NCI-H1417 (cell line): ENCODE measurements around the gene ZNF385B.

Source experiments
- DNase-seq, 3 experiments: peaks; one replicate each; lab custom pipeline; 2025; lab: John Stamatoyannopoulos, UW

The ZNF385B gene

DNA sequence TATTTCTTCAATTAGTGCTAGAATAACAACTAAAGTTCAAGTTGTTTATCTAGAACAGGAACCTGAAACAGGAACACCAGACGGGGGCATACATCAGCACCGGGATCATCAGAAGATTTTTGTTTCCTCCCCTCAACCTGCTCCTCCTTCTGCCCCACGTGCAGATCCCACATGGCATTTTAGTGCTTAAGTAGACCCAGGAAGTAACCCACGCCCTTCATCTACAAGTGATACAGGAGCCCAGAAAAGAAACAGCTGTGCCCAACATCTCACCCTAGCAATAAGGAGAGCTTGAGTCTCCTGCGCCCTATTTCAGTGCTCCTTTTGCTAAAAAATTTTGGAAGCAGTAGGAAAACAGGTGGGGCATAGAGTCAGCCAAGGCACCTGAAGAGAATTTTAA lies 5.2 kb downstream of the ZNF385B start:
- no peak for DNase-seq

DNA sequence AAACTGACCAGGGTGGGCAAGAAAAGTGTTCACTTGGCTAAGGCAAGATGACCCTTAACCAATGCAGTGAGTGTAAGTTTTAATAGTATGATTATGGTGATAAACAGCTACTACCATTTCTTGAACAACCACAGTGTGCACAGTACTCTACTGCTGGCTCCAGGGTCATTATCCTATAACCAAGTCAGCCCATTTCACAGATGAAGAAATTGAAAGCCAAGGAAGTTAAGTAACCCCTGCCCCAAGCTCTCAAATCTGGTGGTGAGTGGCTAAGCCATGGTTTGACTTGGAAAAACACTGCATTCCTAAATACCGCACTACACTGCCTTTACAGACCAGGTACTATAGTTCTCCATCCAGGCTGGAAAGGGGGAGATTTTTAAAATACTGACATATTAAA lies 5.7 kb downstream of the ZNF385B start:
- no peak for DNase-seq

DNA sequence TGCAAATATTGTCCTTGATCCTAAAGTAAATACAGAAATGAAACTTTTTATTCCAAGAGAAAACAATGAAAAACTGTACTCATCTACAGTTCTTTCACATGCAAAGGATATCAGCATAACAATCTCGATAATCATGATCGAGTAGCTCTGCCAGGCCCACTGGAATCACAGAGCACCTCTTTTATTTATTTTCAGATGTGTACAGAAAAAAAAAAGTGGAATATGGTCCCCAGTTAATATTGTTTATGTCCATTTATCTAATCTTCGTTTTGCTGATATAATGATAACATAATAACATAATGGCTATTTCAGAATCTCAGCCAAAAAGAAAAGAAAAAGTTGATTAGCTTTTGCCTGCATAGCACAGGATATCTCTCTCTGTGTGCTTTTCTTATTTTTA lies 6.5 kb downstream of the ZNF385B start:
- DNase-seq: no peak

- no peak for DNase-seq
These were observed 8.3 kb downstream of the ZNF385B start for GRCh38 chr2:179853108-179853507.

DNA sequence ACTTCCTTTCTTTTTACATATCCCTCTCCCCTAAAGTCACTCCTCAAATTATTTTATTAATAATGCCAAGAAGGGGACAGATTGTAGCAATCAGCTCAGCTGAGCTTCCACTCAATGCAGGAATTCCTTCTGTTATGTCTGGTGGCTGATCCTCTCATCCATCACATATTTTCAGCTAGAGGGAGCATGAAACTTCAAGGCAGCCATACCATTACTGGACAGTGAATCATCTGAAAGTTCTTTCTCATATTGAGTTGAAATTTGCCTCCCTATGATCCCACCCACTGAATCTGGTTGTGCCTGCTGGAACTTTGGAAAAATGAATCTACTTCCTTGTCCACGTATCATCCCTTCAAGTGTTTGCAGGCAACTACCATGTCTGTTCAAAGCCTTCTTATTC lies 11.2 kb downstream of the ZNF385B start:
- DNase-seq: no peak

- no peak for DNase-seq
These were observed 11.7 kb downstream of the ZNF385B start for GRCh38 chr2:179849719-179850118.

DNA sequence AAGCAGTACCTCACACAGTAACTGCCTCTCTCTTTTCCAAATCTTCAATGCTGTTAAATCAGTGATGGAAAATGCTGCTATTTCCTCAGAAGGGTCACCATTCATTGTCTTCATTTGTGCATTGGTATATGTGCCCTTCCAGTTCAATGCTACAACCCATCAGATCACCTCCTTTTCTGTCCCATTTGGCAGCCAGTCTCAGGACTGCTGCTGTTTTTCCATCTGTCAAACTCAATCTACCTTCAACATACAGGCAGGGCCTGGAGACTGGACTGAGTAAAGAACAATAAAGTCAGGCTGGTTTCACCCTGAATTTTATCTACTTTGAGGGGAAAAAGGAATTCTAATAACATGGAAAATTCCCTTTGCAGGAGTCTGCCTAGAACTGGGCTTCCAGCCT lies 17.9 kb downstream of the ZNF385B start:
- DNase-seq: no peak

GRCh38 chr2:179842498-179843153 lies 18.8 kb downstream of the ZNF385B start:
- DNase-seq: peak in 1 of 3 experiments; percentile 26

DNA sequence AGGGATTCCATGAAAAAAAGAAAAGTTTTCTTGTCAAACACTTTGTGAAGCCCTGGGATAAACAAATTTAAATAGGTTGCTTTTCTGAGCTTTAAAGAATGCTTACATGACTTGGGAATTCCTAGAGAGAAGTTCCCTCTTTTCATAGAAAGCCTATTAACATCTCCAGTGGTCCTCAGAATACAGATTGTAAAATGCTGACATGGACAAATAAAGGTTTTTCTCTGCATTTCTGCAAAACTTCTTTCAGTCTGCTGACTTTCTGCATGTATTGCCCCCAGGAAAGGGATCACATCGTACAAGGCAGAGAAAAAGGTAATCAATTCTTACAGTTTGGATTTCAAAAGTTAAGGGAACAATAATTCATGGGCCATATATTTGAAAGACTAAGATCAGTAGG lies 20.6 kb downstream of the ZNF385B start:
- no peak for DNase-seq

GRCh38 chr2:179837408-179837807 lies 24.0 kb downstream of the ZNF385B start:
- peak in 1 of 3 experiments; percentile 58 for DNase-seq

DNA sequence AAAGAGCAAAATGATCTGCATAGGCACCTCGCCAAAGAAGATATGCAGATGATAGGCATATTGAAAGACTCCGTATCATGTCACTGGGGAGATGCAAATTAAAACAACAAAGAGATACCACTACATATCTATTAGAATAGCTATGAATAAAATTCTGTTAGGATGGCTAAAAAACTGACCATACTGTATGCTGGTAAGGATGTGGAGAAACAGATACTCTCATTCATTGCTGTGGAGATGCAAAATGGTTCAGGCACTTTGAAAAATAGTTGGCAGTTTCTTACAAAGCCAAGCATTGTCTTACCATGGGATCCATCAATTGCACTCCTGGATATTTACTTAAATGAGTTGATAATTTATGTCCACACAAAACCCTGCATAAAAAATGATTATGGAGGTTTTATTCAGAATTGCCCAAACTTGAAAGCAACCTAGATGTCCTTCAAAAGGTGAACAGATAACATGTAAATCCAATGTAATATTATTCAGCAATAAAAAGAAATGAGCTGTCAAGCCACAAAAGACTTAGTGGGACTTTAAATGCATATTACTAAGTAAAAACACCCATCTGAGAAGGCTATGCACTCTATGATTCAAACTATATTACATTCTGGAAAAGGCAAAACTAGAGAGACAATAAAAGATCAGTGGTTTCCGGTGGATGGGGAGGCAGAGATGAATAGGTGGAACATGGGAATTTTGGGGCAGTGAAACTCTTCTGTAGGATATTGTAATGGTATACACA lies 31.2 kb downstream of the ZNF385B start:
- DNase-seq: no peak

DNA sequence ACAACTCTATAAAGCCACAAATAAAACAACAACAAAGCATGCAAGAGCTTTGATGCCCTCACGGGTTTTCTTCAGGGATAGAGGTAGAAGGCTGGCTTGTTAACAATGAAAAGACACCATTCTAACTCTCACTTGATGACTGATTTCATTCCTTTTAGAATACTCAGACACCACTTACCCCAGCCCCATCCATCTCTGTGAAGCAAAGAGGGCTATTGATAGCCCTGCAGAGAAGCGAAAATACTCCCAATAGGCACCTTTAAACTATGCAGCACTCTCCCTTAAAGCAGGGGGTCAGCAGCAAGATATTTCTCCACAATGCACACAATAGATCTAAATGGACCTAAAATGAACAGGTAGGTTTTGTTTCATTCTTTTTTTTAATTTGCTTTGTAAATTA lies 35.1 kb downstream of the ZNF385B start:
- no peak for DNase-seq

- DNase-seq: no peak
These were observed 35.9 kb downstream of the ZNF385B start for GRCh38 chr2:179825494-179825893.

DNA sequence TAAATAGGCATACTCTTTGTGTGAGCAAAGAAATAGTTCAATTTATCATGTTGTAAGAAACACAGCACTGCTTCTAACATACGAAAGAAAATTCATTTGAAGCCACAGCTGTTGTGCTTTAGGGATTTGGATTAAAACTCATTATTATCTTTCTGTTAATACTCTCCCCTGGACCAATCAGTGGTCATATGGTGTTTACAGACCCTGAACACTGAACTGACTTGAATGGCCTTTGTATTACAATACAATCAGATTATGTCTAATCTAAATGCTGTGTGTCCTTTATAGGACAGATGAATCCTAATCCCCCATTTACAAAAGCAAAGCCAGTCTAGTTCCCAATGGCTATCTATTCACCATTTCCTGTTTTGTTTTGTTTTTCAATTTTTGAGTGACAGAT lies 36.5 kb downstream of the ZNF385B start:
- DNase-seq: no peak

DNA sequence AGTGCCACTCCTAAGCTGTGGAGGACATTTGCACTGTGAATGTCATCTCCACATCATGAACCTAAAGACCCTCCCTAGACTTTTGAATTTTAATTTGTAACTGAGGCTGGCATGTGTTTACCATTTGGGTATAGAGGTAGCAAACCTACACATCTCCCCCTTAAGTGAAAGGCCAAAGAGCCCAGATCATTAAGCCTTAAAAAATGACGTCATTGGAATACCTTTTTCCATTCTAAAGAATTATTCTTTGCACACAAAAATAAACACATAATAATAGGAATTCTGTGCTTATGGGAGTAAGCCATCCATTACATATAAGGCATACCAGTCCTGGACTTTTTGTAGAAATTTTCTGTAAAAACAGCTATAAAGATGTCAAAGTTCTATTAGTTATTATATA lies 38.9 kb downstream of the ZNF385B start:
- no peak for DNase-seq

GRCh38 chr2:179818546-179818945 lies 42.9 kb downstream of the ZNF385B start:
- DNase-seq: no peak

- DNase-seq: no peak
These were observed 44.1 kb downstream of the ZNF385B start for GRCh38 chr2:179817181-179817841.

- no peak for DNase-seq
These were observed 47.4 kb downstream of the ZNF385B start for GRCh38 chr2:179814050-179814449.

- DNase-seq: no peak
These were observed 48.9 kb downstream of the ZNF385B start for GRCh38 chr2:179812501-179812900.

GRCh38 chr2:179811042-179811441 lies 50.4 kb downstream of the ZNF385B start:
- DNase-seq: no peak

GRCh38 chr2:179809606-179810005 lies 51.8 kb downstream of the ZNF385B start:
- no peak for DNase-seq

- DNase-seq: no peak
These were observed 56.4 kb downstream of the ZNF385B start for GRCh38 chr2:179805001-179805400.

GRCh38 chr2:179804206-179804605 lies 57.2 kb downstream of the ZNF385B start:
- DNase-seq: no peak
